HG03280 (cell line): ENCODE results near the gene CCDC142.

Experiments used
- ATAC-seq: cut with Tn5 transposase; IDR thresholded peaks from one replicate; pipeline ENCODE4 v1.9.1; 2021; ENCODE audit warnings: mild to moderate bottlenecking, moderate library complexity; ENCODE audit not compliant: unreplicated experiment

Gene CCDC142

GRCh38 chr2:74514368-74515270, 31.8 kb upstream of the CCDC142 start, which contains the start of gene TLX2:
TLX2 (plus strand) TSS chr2:74514450; CDS start chr2:74514807, 357 bp downstream.
- no peak for ATAC-seq

- ATAC-seq: no peak
These were observed 31.0 kb upstream of the CCDC142 start for GRCh38 chr2:74513605-74514367.

- no peak for ATAC-seq
These were observed 30.2 kb upstream of the CCDC142 start for GRCh38 chr2:74512744-74513604.

GRCh38 chr2:74511104-74511989, 28.5 kb upstream of the CCDC142 start:
- no peak for ATAC-seq

- ATAC-seq: no peak
These were observed 27.5 kb upstream of the CCDC142 start for GRCh38 chr2:74510272-74510671.

- ATAC-seq: peak; percentile 19
These were observed 25.2 kb upstream of the CCDC142 start for GRCh38 chr2:74507926-74508520.

- ATAC-seq: peak; percentile 88
These were observed 24.5 kb upstream of the CCDC142 start, which contains the start of gene PCGF1 for GRCh38 chr2:74507145-74507925. PCGF1 (minus strand) TSS chr2:74507695; CDS start chr2:74507668, 27 bp downstream.

- ATAC-seq: no peak
These were observed 22.8 kb upstream of the CCDC142 start for GRCh38 chr2:74505448-74506246.

- no peak for ATAC-seq
These were observed 21.8 kb upstream of the CCDC142 start for GRCh38 chr2:74504591-74504990.

GRCh38 chr2:74503506-74504475, 21.0 kb upstream of the CCDC142 start:
- ATAC-seq: no peak

- ATAC-seq: peak; percentile 34
These were observed 20.1 kb upstream of the CCDC142 start for GRCh38 chr2:74502720-74503505.

GRCh38 chr2:74502147-74502719, 19.4 kb upstream of the CCDC142 start:
- no peak for ATAC-seq

GRCh38 chr2:74501335-74502071, 18.7 kb upstream of the CCDC142 start:
- ATAC-seq: no peak

- ATAC-seq: no peak
These were observed 17.8 kb upstream of the CCDC142 start for GRCh38 chr2:74500578-74500946.
